D721Med (cell line): ENCODE results near the gene ZNF892.
A peak's percentile ranks its signal among the peaks of the same experiment; 100 is the strongest.

Source experiments
- DNase-seq: peaks from one replicate; pipeline ENCODE4 v3.0.0; 2011; ENCODE audit warnings: low spot score; ENCODE audit not compliant: insufficient read length
- FAIRE-seq: peaks from 2 replicates; lab custom pipeline; 2011; peaks lifted over from hg19 to GRCh38; lab: Jason Lieb, UNC
- CTCF ChIP-seq: IDR thresholded peaks from 2 replicates; pipeline ENCODE4 v1.5.1; 2012; ENCODE audit warnings: mild to moderate bottlenecking, control low read depth; ENCODE audit not compliant: insufficient read depth; ENCODE audit errors: missing control alignments

Gene ZNF892

GRCh38 chr2:95207111-95207961, at the start of gene ZNF892:
Gene ZNF892, plus strand, starts transcription at chr2:95207521. Its CDS starts 295 bp downstream, at chr2:95207816.
- TF ChIP-seq CTCF, result peak; percentile 50
- FAIRE-seq (no peak), DNase-seq (peak; percentile 82)

GRCh38 chr2:95158441-95158840, 48.9 kb upstream of the ZNF892 start:
- no peak for DNase-seq
- no peak for TF ChIP-seq CTCF
- FAIRE-seq, result no peak

- DNase-seq, result no peak
- FAIRE-seq, result no peak
These were observed 48.3 kb upstream of the ZNF892 start for GRCh38 chr2:95158891-95159619.

GRCh38 chr2:95159690-95160449, 47.5 kb upstream of the ZNF892 start, which contains the start of gene ZNF514:
Gene ZNF514, minus strand, starts transcription at chr2:95159848. Its CDS starts 6,595 bp downstream, at chr2:95153253.
- FAIRE-seq, result no peak
- no peak for TF ChIP-seq CTCF
- DNase-seq, result peak; percentile 47

More at GRCh38 chr2:95158891-95159619, 48.3 kb upstream of the ZNF892 start:
- no peak for TF ChIP-seq CTCF

GRCh38 chr2:95165030-95165370, 42.3 kb upstream of the ZNF892 start:
- DNase-seq, result no peak
- no peak for FAIRE-seq
- TF ChIP-seq CTCF, result no peak

- TF ChIP-seq CTCF, result no peak
- no peak for FAIRE-seq
- peak; percentile 97 for DNase-seq
These were observed 41.8 kb upstream of the ZNF892 start, which contains the start of gene ZNF2 for GRCh38 chr2:95165371-95166064. Gene ZNF2, plus strand, starts transcription at chr2:95165809. Its CDS starts 10,418 bp downstream, at chr2:95176227.
